Hematopoietic multipotent progenitor cell treated with erythropoietin and hydrocortisone succinate and interleukin-3 and kit ligand, for 15 days (in vitro differentiated cells): ENCODE data around the gene CPEB4.

ENCODE experiments used
- DNase-seq: peaks from one replicate; pipeline ENCODE4 v3.0.0-alpha.2; 2015; ENCODE audit warnings: low spot score

CPEB4 gene

GRCh38 chr5:173887610-173888472 is at the start of gene CPEB4:
CPEB4 (plus strand) TSS chr5:173888349; CDS start chr5:173889734, 1,385 bp downstream.
- peak; percentile 100 for DNase-seq

GRCh38 chr5:173839117-173839713 is 48.9 kb upstream of the CPEB4 start:
- DNase-seq, result peak; percentile 93

- no peak for DNase-seq
Measured at GRCh38 chr5:173840111-173840983, 47.8 kb upstream of the CPEB4 start.

- peak; percentile 59 for DNase-seq
Measured at GRCh38 chr5:173841710-173842109, 46.4 kb upstream of the CPEB4 start.

GRCh38 chr5:173843794-173844193 is 44.4 kb upstream of the CPEB4 start:
- DNase-seq, result no peak

GRCh38 chr5:173845321-173845720 is 42.8 kb upstream of the CPEB4 start:
- no peak for DNase-seq

- no peak for DNase-seq
Measured at GRCh38 chr5:173846929-173847501, 41.1 kb upstream of the CPEB4 start.

- DNase-seq, result no peak
Measured at GRCh38 chr5:173848986-173849596, 39.1 kb upstream of the CPEB4 start.

- DNase-seq, result no peak
Measured at GRCh38 chr5:173849908-173850307, 38.2 kb upstream of the CPEB4 start.

- peak; percentile 63 for DNase-seq
Measured at GRCh38 chr5:173850659-173851058, 37.5 kb upstream of the CPEB4 start.

GRCh38 chr5:173851595-173852243 is 36.4 kb upstream of the CPEB4 start:
- DNase-seq, result no peak

- DNase-seq, result no peak
Measured at GRCh38 chr5:173852790-173853359, 35.3 kb upstream of the CPEB4 start.

- DNase-seq, result peak; percentile 95
Measured at GRCh38 chr5:173853370-173854131, 34.6 kb upstream of the CPEB4 start.

- DNase-seq, result peak; percentile 93
Measured at GRCh38 chr5:173855162-173855994, 32.8 kb upstream of the CPEB4 start.

- DNase-seq, result no peak
Measured at GRCh38 chr5:173855995-173856656, 32.0 kb upstream of the CPEB4 start.

GRCh38 chr5:173857234-173857633 is 30.9 kb upstream of the CPEB4 start:
- DNase-seq, result no peak

- peak; percentile 40 for DNase-seq
Measured at GRCh38 chr5:173858021-173858669, 30.0 kb upstream of the CPEB4 start.
